Lower leg skin (tissue), 3 donors: ENCODE measurements around the gene SLFN12L.

Experiments used
- POLR2A ChIP-seq, 2 donors: fragments of 450-650 bp; IDR thresholded peaks; one replicate each; pipeline ENCODE4 v1.6.1; 2016 to 2017; ENCODE audit warnings: antibody characterized with exemption in 2 of 2, mild to moderate bottlenecking in 1 of 2, moderate library complexity in 1 of 2
- TF ChIP-seq, protein P1 (sequence below), 3 donors: fragments of 450-650 bp; IDR thresholded peaks; one replicate each; pipeline ENCODE4 v1.5.1; 2016; ENCODE audit warnings: antibody characterized with exemption in 3 of 3, mild to moderate bottlenecking in 3 of 3, moderate library complexity in 2 of 3

DNA sequence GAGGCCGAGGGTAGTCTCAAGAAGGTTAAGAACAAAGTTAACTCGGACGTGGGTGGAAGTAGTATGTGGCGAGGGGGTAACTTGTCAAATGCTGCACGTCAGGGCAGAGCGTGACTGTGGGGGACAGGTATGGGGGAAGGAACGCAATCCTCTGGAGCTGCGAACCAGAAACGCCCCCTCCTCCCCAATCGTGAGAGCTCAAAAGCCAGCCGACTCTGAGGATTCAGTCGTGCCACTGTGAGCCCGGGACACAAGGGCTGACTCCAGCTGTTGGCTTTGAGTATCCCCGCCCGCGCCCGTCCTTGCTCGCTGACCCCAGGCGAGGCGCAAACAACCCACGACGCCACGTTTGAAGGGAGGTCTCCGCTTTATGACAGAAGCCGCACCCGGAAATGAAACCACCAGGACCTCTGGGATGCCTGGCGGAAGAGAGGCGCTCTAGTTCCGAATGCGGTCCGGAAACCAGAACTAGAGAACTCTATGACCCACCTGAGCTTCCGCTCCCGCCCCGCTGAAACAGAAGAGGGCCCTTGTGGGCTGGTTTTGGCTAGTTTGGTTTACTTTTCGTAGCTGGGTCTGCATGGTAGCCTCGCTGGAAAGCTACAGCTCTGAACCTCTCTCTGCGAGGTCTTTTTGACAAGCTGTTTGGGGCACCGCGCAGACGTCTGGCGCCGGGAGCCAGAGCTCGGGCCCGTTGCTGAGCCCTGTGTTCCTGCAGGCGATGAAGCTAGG lies 40.9 kb upstream of the SLFN12L start, which contains the start of gene PEX12:
- TF ChIP-seq, protein P1, sequence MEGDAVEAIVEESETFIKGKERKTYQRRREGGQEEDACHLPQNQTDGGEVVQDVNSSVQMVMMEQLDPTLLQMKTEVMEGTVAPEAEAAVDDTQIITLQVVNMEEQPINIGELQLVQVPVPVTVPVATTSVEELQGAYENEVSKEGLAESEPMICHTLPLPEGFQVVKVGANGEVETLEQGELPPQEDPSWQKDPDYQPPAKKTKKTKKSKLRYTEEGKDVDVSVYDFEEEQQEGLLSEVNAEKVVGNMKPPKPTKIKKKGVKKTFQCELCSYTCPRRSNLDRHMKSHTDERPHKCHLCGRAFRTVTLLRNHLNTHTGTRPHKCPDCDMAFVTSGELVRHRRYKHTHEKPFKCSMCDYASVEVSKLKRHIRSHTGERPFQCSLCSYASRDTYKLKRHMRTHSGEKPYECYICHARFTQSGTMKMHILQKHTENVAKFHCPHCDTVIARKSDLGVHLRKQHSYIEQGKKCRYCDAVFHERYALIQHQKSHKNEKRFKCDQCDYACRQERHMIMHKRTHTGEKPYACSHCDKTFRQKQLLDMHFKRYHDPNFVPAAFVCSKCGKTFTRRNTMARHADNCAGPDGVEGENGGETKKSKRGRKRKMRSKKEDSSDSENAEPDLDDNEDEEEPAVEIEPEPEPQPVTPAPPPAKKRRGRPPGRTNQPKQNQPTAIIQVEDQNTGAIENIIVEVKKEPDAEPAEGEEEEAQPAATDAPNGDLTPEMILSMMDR (IDR thresholded peaks at IDR 0.05) = no peak
- TF ChIP-seq POLR2A (IDR thresholded peaks at IDR 0.05) = peak in 1 of 2 donors; percentile 81
